Loucy (cell line): Measurements from ENCODE around the gene CBX4.

Experiments
- H2AFZ ChIP-seq: fragments of 200-600 bp; sonication (generic); 2 replicates; pipeline ENCODE4 v1.6.0; 2016; ENCODE audit warnings: antibody characterized with exemption, mild to moderate bottlenecking, low read length, moderate library complexity
- H3F3A ChIP-seq: fragments of 200-600 bp; 2 replicates; pipeline ENCODE4 v1.6.0; 2016; ENCODE audit warnings: antibody characterized with exemption, low read depth, mild to moderate bottlenecking
- H3K27me3 ChIP-seq: fragments of 200-600 bp; sonication (generic); 2 replicates; pipeline ENCODE4 v1.6.1; 2014; ENCODE audit warnings: low read length, mild to moderate bottlenecking; ENCODE audit not compliant: insufficient read depth, poor library complexity, severe bottlenecking
- H3K36me3 ChIP-seq: fragments of 200-600 bp; sonication (generic); 2 replicates; pipeline ENCODE4 v1.6.1; 2016; ENCODE audit warnings: low read length; ENCODE audit not compliant: insufficient read depth
- H3K4me1 ChIP-seq: fragments of 200-600 bp; sonication (generic); 2 replicates; pipeline ENCODE4 v1.5.1; 2014; ENCODE audit warnings: low read length, mild to moderate bottlenecking; ENCODE audit not compliant: insufficient read depth, poor library complexity, severe bottlenecking
- H3K4me2 ChIP-seq: fragments of 200-600 bp; sonication (generic); 2 replicates; pipeline ENCODE4 v1.6.0; 2014; ENCODE audit warnings: antibody characterized with exemption, low read length, low read depth, mild to moderate bottlenecking; ENCODE audit not compliant: poor library complexity, severe bottlenecking
- H3K4me3 ChIP-seq: fragments of 200-600 bp; sonication (generic); 2 replicates; pipeline ENCODE4 v1.5.1; 2014; ENCODE audit warnings: low read length, mild to moderate bottlenecking, mixed read lengths; ENCODE audit not compliant: poor library complexity, severe bottlenecking
- H3K79me2 ChIP-seq: fragments of 200-600 bp; sonication (generic); 2 replicates; pipeline ENCODE4 v1.6.1; 2014; ENCODE audit warnings: low read length; ENCODE audit not compliant: insufficient read depth
- H3K9ac ChIP-seq: fragments of 200-600 bp; sonication (generic); 2 replicates; pipeline ENCODE4 v1.6.0; 2014; ENCODE audit warnings: mild to moderate bottlenecking, low read depth, low read length, moderate library complexity; ENCODE audit not compliant: poor library complexity, severe bottlenecking
- H3K9me2 ChIP-seq: fragments of 200-600 bp; sonication (generic); replicated peaks from 2 replicates; pipeline ENCODE4 v1.6.1; 2016; ENCODE audit warnings: low read depth, low read length, mixed read lengths
- H3K9me3 ChIP-seq: fragments of 200-600 bp; sonication (generic); 2 replicates; pipeline ENCODE4 v1.6.1; 2014; ENCODE audit warnings: mild to moderate bottlenecking, antibody characterized with exemption, low read length, low read depth; ENCODE audit not compliant: insufficient read depth
- H4K20me1 ChIP-seq: fragments of 200-600 bp; sonication (generic); 2 replicates; pipeline ENCODE4 v1.6.0; 2014; ENCODE audit warnings: antibody characterized with exemption, low read length, mild to moderate bottlenecking; ENCODE audit not compliant: insufficient read depth, poor library complexity, severe bottlenecking
- CTCF ChIP-seq: fragments of 200-600 bp; sonication (generic); conservative IDR thresholded peaks from 2 replicates; pipeline ENCODE4 v1.5.1; 2014; ENCODE audit warnings: mild to moderate bottlenecking, antibody characterized with exemption, low read length
- EZH2phosphoT487 ChIP-seq: fragments of 200-600 bp; IDR thresholded peaks from 2 replicates; pipeline ENCODE4 v1.6.1; 2018; ENCODE audit warnings: antibody characterized with exemption, mild to moderate bottlenecking, moderate library complexity, borderline replicate concordance

CBX4 gene

GRCh38 chr17:79826204-79826680, 13.0 kb downstream of the CBX4 start:
- Histone ChIP-seq H3K79me2 (peaks cover 2% of the 10 kb centered on the region; the same call in 1 of the 2 replicates), H3K4me2 (no peak overlapping the region), H3K4me3 (no peak overlapping the region), H3K4me1 (peaks cover 18% of the 10 kb centered on the region), H4K20me1 (peaks cover under 1% of the 10 kb centered on the region), H2AFZ (no peak overlapping the region), H3K36me3 (no peaks in the 10 kb centered on the region), H3K9ac (no peak overlapping the region), H3F3A (0 out of 2 replicates have a peak, but pooled peaks cover 3% of the 10 kb centered on the region), H3K27me3 (no peaks in the 10 kb centered on the region), H3K9me2 (no peaks in the 10 kb centered on the region), H3K9me3 (no peaks in the 10 kb centered on the region)
- no peak for TF ChIP-seq CTCF
- no peak for TF ChIP-seq EZH2phosphoT487

GRCh38 chr17:79825580-79825921, 13.7 kb downstream of the CBX4 start:
- Histone ChIP-seq H4K20me1 (no peaks in the 10 kb centered on the region), H3K4me3 (no peak overlapping the region), H3K9ac (no peak overlapping the region), H3K9me3 (no peaks in the 10 kb centered on the region), H3K27me3 (no peaks in the 10 kb centered on the region), H2AFZ (no peak overlapping the region), H3K9me2 (no peaks in the 10 kb centered on the region), H3F3A (0 out of 2 replicates have a peak, but pooled peaks cover 2% of the 10 kb centered on the region), H3K4me2 (no peak overlapping the region), H3K36me3 (no peaks in the 10 kb centered on the region), H3K4me1 (peaks cover 18% of the 10 kb centered on the region), H3K79me2 (no peaks in the 10 kb centered on the region)
- TF ChIP-seq CTCF = no peak
- no peak for TF ChIP-seq EZH2phosphoT487

- no peaks in the 10 kb centered on the region for H3K9me2 ChIP-seq
- no peaks in the 10 kb centered on the region for H3K9me3 ChIP-seq
- peaks cover 18% of the 10 kb centered on the region for H3K4me1 ChIP-seq
- H3K36me3 ChIP-seq = no peaks in the 10 kb centered on the region
- no peak overlapping the region for H3K4me3 ChIP-seq
- H3K4me2 ChIP-seq = no peak overlapping the region
- no peak overlapping the region for H2AFZ ChIP-seq
- H3K9ac ChIP-seq = no peak overlapping the region
- H4K20me1 ChIP-seq = no peaks in the 10 kb centered on the region
- no peaks in the 10 kb centered on the region for H3K27me3 ChIP-seq
- no peaks in the 10 kb centered on the region for H3F3A ChIP-seq
- TF ChIP-seq CTCF = no peak
- no peak for TF ChIP-seq EZH2phosphoT487
- H3K79me2 ChIP-seq = no peaks in the 10 kb centered on the region
These were observed 14.2 kb downstream of the CBX4 start for GRCh38 chr17:79824893-79825579.
